ENCODE measurements around the gene ADSL.

Gene ADSL

GRCh38 chr22:40388231-40388630, 41.9 kb downstream of the ADSL start:
- no peaks in the 10 kb centered on the region for H3K36me3 ChIP-seq (replicated peaks; ENCODE audit: low read depth, low read length)
- H3K4me3 ChIP-seq (ENCODE audit: low read length), result no peak overlapping the region
- no peak overlapping the region for H3K9ac ChIP-seq (ENCODE audit: low read length)
- no peak overlapping the region for H3K27ac ChIP-seq (ENCODE audit: low read length)
- H2AFZ ChIP-seq (ENCODE audit: low read depth, low read length), result no peak overlapping the region
- TF ChIP-seq CTCF (IDR thresholded peaks at IDR 0.05; ENCODE audit: low read depth, low read length) (no peak), EZH2phosphoT487 (IDR thresholded peaks at IDR 0.05; ENCODE audit: low read depth) (no peak)
- no peaks in the 10 kb centered on the region for H3K27me3 ChIP-seq (ENCODE audit: low read depth, low read length)
- H3K4me2 ChIP-seq (ENCODE audit: low read length), result no peak overlapping the region
- peaks cover 18% of the 10 kb centered on the region for H3K4me1 ChIP-seq (ENCODE audit: low read length)
- H3K9me3 ChIP-seq (ENCODE audit: insufficient read depth, low read length), result no peaks in the 10 kb centered on the region
- no peaks in the 10 kb centered on the region for H4K20me1 ChIP-seq (ENCODE audit: insufficient read depth, low read length)
- no peaks in the 10 kb centered on the region for H3K79me2 ChIP-seq (ENCODE audit: low read length)

- no peaks in the 10 kb centered on the region for H3K36me3 ChIP-seq (replicated peaks; ENCODE audit: low read depth, low read length)
- no peak overlapping the region for H3K4me3 ChIP-seq (ENCODE audit: low read length)
- no peaks in the 10 kb centered on the region for H3K27me3 ChIP-seq (ENCODE audit: low read depth, low read length)
- H3K9ac ChIP-seq (ENCODE audit: low read length), result no peak overlapping the region
- H3K4me1 ChIP-seq (ENCODE audit: low read length), result 0 out of 2 replicates have a peak, but pooled peaks cover 5% of the 10 kb centered on the region
- TF ChIP-seq EZH2phosphoT487 (IDR thresholded peaks at IDR 0.05; ENCODE audit: low read depth) (no peak), CTCF (IDR thresholded peaks at IDR 0.05; ENCODE audit: low read depth, low read length) (no peak)
- no peaks in the 10 kb centered on the region for H3K9me3 ChIP-seq (ENCODE audit: insufficient read depth, low read length)
- no peaks in the 10 kb centered on the region for H3K79me2 ChIP-seq (ENCODE audit: low read length)
- no peaks in the 10 kb centered on the region for H4K20me1 ChIP-seq (ENCODE audit: insufficient read depth, low read length)
- no peak overlapping the region for H3K27ac ChIP-seq (ENCODE audit: low read length)
- H3K4me2 ChIP-seq (ENCODE audit: low read length), result no peak overlapping the region
- H2AFZ ChIP-seq (ENCODE audit: low read depth, low read length), result no peak overlapping the region
Measured at GRCh38 chr22:40391417-40391816, 45.1 kb downstream of the ADSL start.

- Histone ChIP-seq H3K36me3 (replicated peaks; ENCODE audit: low read depth, low read length) (no peaks in the 10 kb centered on the region), H3K4me1 (ENCODE audit: low read length) (0 out of 2 replicates have a peak, but pooled peaks cover 2% of the 10 kb centered on the region)
Measured at GRCh38 chr22:40392618-40393017, 46.3 kb downstream of the ADSL start.

GRCh38 chr22:40394607-40395006, 48.3 kb downstream of the ADSL start:
- Histone ChIP-seq H3K9ac (ENCODE audit: low read length) (no peak overlapping the region), H3K4me2 (ENCODE audit: low read length) (no peak overlapping the region), H3K79me2 (ENCODE audit: low read length) (no peaks in the 10 kb centered on the region), H3K4me1 (ENCODE audit: low read length) (peaks cover 14% of the 10 kb centered on the region), H3K9me3 (ENCODE audit: insufficient read depth, low read length) (no peaks in the 10 kb centered on the region), H3K36me3 (replicated peaks; ENCODE audit: low read depth, low read length) (no peaks in the 10 kb centered on the region), H3K27me3 (ENCODE audit: low read depth, low read length) (no peaks in the 10 kb centered on the region), H3K4me3 (ENCODE audit: low read length) (no peak overlapping the region), H2AFZ (ENCODE audit: low read depth, low read length) (no peak overlapping the region), H3K27ac (ENCODE audit: low read length) (no peak overlapping the region), H4K20me1 (ENCODE audit: insufficient read depth, low read length) (peaks cover 3% of the 10 kb centered on the region; the same call in 1 of the 2 replicates)
- TF ChIP-seq CTCF (IDR thresholded peaks at IDR 0.05; ENCODE audit: low read depth, low read length) (no peak), EZH2phosphoT487 (IDR thresholded peaks at IDR 0.05; ENCODE audit: low read depth) (no peak)

More at GRCh38 chr22:40392618-40393017, 46.3 kb downstream of the ADSL start:
- no peaks in the 10 kb centered on the region for H3K27me3 ChIP-seq (ENCODE audit: low read depth, low read length)
- TF ChIP-seq EZH2phosphoT487 (IDR thresholded peaks at IDR 0.05; ENCODE audit: low read depth) (no peak), CTCF (IDR thresholded peaks at IDR 0.05; ENCODE audit: low read depth, low read length) (no peak)
- no peaks in the 10 kb centered on the region for H3K79me2 ChIP-seq (ENCODE audit: low read length)
- no peak overlapping the region for H3K4me2 ChIP-seq (ENCODE audit: low read length)
- no peaks in the 10 kb centered on the region for H4K20me1 ChIP-seq (ENCODE audit: insufficient read depth, low read length)
- no peak overlapping the region for H3K27ac ChIP-seq (ENCODE audit: low read length)
- no peak overlapping the region for H3K4me3 ChIP-seq (ENCODE audit: low read length)
- no peak overlapping the region for H3K9ac ChIP-seq (ENCODE audit: low read length)
- no peaks in the 10 kb centered on the region for H3K9me3 ChIP-seq (ENCODE audit: insufficient read depth, low read length)
- H2AFZ ChIP-seq (ENCODE audit: low read depth, low read length), result no peak overlapping the region
